WI38 (cell line): ENCODE data around the gene FKRP.

ENCODE experiments used
- H3K4me3 ChIP-seq: 2 replicates; pipeline ENCODE4 v1.5.1; 2011; ENCODE audit warnings: low read depth, mild to moderate bottlenecking, control low read depth, low read length
- TF ChIP-seq, protein P1 (sequence below): IDR thresholded peaks from 2 replicates; pipeline ENCODE4 v1.5.1; 2012; ENCODE audit warnings: low read depth, mild to moderate bottlenecking, control low read depth, low read length

The FKRP gene, protein sequence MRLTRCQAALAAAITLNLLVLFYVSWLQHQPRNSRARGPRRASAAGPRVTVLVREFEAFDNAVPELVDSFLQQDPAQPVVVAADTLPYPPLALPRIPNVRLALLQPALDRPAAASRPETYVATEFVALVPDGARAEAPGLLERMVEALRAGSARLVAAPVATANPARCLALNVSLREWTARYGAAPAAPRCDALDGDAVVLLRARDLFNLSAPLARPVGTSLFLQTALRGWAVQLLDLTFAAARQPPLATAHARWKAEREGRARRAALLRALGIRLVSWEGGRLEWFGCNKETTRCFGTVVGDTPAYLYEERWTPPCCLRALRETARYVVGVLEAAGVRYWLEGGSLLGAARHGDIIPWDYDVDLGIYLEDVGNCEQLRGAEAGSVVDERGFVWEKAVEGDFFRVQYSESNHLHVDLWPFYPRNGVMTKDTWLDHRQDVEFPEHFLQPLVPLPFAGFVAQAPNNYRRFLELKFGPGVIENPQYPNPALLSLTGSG

DNA sequence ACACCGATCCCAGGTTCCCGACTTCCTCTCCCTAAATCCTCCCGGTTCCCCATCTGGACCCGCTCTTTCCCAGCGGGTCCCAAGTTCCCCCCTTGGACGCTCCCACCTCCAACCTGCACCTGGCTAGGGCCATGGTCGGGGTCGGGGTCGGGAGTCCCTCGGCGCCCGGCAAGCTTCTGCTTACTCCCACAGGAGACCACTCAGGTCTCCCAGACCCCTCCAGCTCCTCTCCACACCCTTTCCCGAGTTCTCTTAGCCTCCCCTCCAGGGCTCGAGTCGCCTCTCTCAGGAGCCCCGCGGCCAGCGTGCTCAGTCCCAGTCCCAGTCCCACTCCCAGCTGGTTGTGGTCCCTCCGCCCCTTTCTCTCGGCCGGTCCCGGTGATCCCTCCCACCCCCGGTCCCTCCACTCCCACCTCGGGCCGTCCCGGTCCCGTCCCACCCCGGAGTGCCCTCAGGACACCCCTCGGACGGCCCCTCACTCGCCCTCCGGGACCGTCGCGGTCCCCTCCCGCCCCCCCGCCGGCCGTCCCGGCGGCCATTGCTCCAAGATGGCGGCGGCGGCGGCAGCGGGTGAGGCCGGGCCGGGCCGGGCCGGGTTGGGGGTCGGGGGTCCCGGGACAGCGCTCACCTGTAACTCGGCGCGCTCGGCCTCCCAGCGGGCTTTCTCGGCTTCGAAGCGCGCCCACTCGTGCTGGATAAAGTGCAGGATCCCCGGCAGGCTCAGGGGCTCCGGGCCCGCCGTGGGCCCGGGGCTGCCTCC, at the start of gene FKRP:
Gene FKRP, plus strand, starts transcription at position 537 of the 760 bp plus-strand sequence. CDS start 9,394 bp downstream, outside the sequence.
- peak within 1 kb of the TSS; percentile 92 for H3K4me3 ChIP-seq
- TF ChIP-seq, protein P1, sequence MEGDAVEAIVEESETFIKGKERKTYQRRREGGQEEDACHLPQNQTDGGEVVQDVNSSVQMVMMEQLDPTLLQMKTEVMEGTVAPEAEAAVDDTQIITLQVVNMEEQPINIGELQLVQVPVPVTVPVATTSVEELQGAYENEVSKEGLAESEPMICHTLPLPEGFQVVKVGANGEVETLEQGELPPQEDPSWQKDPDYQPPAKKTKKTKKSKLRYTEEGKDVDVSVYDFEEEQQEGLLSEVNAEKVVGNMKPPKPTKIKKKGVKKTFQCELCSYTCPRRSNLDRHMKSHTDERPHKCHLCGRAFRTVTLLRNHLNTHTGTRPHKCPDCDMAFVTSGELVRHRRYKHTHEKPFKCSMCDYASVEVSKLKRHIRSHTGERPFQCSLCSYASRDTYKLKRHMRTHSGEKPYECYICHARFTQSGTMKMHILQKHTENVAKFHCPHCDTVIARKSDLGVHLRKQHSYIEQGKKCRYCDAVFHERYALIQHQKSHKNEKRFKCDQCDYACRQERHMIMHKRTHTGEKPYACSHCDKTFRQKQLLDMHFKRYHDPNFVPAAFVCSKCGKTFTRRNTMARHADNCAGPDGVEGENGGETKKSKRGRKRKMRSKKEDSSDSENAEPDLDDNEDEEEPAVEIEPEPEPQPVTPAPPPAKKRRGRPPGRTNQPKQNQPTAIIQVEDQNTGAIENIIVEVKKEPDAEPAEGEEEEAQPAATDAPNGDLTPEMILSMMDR: no peak

DNA sequence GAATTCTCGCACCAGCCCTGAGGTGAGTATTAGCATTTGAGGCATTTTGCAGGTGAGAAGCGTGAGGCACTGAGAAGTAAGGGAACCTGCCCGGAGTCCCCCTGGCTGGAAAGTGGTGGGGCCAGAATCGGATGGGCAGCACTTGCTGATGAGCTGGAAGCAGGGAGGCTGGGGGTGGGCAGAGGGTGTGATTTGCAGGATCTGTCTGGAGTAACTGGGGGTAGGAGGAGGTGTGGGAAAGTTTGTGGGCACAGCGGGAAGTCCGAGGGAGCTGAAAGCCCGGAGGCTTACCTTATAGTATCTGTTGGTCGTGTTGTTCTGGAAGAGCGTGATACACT, 49.0 kb upstream of the FKRP start:
- no peak overlapping the region for H3K4me3 ChIP-seq
- TF ChIP-seq, protein P1: no peak

DNA sequence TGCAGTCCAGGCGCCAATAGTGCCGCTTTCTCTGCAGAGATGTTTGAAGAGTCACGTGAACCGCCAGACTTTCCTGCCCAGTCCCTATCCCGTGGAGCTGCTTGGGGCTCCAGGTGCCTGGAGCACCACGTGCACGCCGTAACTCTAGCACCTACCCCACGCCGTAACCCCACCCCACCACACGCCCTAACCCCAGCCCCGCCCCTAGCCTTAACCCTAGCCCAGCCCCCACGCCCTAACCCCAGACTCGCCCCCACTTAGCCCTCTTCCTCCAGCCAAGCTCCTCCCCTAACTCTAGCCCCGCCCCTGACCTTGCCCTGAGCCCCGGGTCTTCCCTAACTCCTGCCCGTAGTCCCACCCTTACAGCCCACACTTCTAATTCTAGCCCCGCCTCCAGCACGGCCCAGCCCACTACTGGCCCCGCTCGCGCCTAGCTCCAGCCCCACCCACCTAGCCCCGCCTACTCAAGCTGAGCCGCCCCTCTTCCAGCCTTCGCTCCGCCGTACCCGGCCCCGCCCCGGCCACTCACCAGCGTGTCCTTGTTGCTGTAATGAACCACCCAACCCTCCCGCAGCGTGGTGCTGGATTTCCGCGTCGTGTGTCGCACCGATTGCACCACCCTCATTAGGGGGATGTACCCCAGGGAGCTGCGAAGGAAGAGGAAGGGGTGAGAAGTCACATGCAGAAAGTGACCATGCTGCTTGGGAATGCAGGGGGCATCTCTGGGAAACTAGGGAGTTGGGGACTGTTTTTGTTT, 48.5 kb upstream of the FKRP start:
- TF ChIP-seq, protein P1: no peak
- H3K4me3 ChIP-seq: no peak overlapping the region

DNA sequence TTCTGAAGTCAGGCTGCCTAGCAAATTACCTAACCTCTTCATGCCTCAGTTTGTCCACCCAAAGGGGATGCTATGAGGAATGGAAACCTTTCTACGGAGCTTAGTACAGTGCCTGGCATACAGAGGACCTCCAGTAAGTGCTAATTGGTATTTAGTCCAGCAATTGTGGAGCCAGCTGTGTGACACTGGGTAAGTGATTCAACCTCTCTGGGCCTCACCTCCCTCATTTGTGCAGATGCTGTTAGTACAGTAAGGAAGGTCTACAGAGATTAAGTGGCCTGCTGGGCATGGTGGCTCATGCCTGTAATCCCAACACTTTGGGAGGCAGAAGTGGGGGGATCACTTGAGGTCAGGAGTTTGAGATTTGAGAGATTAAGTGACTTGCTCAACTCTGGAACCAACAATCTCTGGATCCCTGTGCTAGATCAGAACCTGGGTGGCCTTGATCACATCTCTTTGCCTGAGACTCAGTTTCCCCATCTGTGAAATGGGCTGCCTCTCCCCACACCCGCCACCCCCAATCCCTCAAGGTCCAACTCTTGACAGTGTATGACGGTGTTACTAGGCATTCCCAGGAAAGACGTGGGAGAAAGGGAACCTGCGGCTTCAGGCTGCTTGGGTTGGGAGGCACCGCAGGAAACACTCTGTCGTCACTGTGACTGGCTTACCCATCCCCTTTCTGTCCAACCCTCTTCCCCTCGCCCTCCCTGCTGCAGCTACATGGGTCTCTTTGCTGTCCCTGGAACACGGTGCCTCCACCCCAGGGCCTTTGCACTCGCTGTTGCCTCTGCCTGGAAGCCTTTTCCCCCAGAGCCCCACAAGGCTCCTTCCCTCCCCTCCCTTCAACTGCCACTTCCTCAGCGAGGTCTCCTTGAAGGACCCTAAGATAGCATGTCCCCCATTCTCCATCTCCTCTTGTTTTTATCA, 47.2 kb upstream of the FKRP start:
- TF ChIP-seq, protein P1: no peak
- no peak overlapping the region for H3K4me3 ChIP-seq

DNA sequence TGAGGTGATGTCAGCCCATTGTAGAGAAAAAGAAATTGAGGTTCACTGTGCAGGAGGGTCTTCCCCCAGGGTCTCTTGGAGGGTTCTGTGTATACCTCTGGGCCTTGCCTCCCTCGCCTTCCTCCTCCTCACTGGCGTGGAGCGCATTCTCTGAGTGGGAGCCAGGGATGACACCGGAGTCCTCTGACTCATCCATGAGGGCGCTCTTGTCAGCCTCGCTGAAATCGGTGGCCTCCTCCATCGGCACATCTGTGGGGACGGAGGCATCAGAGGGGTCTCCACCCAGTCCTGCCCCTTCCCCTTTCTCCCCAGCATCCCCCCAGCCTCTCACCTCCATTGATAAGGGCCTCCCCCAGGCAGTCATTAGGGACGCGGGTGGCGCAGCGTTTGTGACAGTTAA, 45.2 kb upstream of the FKRP start:
- no peak overlapping the region for H3K4me3 ChIP-seq
- TF ChIP-seq, protein P1: no peak

DNA sequence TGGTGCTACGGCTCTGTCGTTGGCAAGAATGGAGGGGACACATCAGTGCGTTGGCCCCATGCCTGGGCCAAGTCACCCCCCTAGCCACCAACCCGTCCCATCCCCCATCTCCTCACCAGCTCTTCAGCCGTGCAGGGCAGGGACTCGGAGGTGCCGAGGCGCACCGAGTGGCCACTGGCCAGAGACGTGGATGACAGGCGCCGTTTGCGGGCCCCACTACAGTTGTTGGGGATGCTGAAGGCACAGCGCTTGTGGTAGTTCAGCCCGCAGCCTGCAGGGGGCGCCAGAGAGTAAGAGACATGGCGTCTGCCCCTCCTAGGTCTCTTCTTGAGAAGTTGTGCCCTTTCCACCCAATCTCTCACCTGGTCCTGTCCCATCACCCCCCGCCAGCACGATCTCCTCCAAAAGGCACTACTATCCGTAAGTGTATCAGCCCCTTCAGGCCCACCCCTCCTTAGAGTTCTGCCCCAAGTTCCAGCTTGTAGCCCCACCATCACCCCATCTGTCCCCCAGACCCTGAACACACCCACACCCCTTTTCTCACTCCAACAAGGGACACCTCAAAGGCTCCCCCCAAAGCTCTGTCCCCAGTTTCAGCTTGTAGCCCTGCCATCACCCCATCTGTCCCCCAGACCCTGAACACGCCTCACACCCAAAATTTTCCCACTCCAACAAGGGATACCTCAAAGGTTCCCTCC, 41.3 kb upstream of the FKRP start:
- TF ChIP-seq, protein P1: peak; percentile 97
- H3K4me3 ChIP-seq: no peak overlapping the region
